Activated naive CD4-positive, alpha-beta T cell treated with anti-CD3 and anti-CD28 coated beads, Interleukin-2, amount 10 ng/mL, durations not matched to agents 7 days and 5 days (primary cell): Measurements from ENCODE around the gene KCNJ6.
A peak's percentile ranks its signal among the peaks of the same experiment; 100 is the strongest.
"Not testable (repeated sequence)": the region's sequence is repeated elsewhere in the genome, so short reads cannot be mapped to it uniquely, and the experiment has no call there.

Experiments used
- CTCF ChIA-PET: fragments of 350-600 bp; sonication (Branson Sonifier 250); formaldehyde crosslinking; loops from one replicate; lab custom pipeline; 2021; ENCODE audit warnings: antibody characterized with exemption; lab: Charles Lee
- DNase-seq: peaks from one replicate; pipeline ENCODE4 v3.0.0-alpha.2; 2020
- H3K27ac Mint-ChIP-seq: one replicate; pipeline ENCODE4 v1.8.0; 2021; ENCODE audit warnings: mild to moderate bottlenecking, moderate library complexity, mixed read lengths
- H3K27me3 Mint-ChIP-seq: one replicate; pipeline ENCODE4 v1.8.0; 2021; ENCODE audit warnings: mild to moderate bottlenecking, mixed read lengths
- H3K36me3 Mint-ChIP-seq: one replicate; pipeline ENCODE4 v1.8.0; 2021; ENCODE audit warnings: mixed read lengths
- H3K4me1 Mint-ChIP-seq: one replicate; pipeline ENCODE4 v1.8.0; 2021; ENCODE audit warnings: mixed read lengths
- H3K4me3 Mint-ChIP-seq: one replicate; pipeline ENCODE4 v1.8.0; 2021; ENCODE audit warnings: mild to moderate bottlenecking, moderate library complexity, mixed read lengths
- H3K9me3 Mint-ChIP-seq: one replicate; pipeline ENCODE4 v1.8.0; 2021; ENCODE audit warnings: mixed read lengths

Gene KCNJ6

GRCh38 chr21:37580666-37581065 is 335.6 kb downstream of the KCNJ6 start:
- CTCF ChIA-PET: no interaction called here
- DNase-seq: no peak
- Mint-ChIP-seq H3K27me3 (peaks cover 22% of the 10 kb centered on the region), H3K4me3 (no peak overlapping the region), H3K9me3 (peaks cover 15% of the 10 kb centered on the region), H3K36me3 (peaks cover 2% of the 10 kb centered on the region), H3K27ac (no peak overlapping the region), H3K4me1 (no peaks in the 10 kb centered on the region)

DNA sequence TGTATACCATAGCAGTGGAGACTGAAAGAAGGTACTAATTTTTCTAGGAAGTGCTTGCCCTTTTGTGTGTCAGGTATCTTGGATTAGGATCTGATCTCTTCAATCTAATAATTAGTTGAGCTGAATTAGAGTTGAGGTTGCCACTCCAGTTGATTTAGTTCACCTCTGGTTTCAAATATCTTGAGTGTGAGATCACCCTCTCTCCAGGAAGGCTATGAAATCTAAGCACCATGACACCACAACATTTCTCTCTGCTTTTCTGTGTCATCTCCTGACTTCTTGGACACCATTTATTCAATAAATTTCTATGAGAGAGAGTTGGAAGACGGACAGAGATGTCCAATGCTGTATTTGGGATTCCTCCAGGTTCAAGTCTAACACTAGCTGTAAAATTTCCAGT is 336.9 kb downstream of the KCNJ6 start:
- Mint-ChIP-seq H3K36me3 (peaks cover 2% of the 10 kb centered on the region), H3K4me1 (no peaks in the 10 kb centered on the region), H3K4me3 (no peak overlapping the region), H3K27me3 (peaks cover 33% of the 10 kb centered on the region), H3K9me3 (peaks cover 15% of the 10 kb centered on the region), H3K27ac (no peak overlapping the region)
- CTCF ChIA-PET: no interaction called here
- no peak for DNase-seq

GRCh38 chr21:37578471-37579126 is 337.7 kb downstream of the KCNJ6 start:
- CTCF ChIA-PET: no interaction called here
- no peak overlapping the region for H3K27ac Mint-ChIP-seq
- no peak overlapping the region for H3K4me3 Mint-ChIP-seq
- H3K4me1 Mint-ChIP-seq: no peaks in the 10 kb centered on the region
- H3K36me3 Mint-ChIP-seq: peaks cover 2% of the 10 kb centered on the region
- no peak for DNase-seq
- H3K9me3 Mint-ChIP-seq: peaks cover 15% of the 10 kb centered on the region
- H3K27me3 Mint-ChIP-seq: peaks cover 37% of the 10 kb centered on the region

DNA sequence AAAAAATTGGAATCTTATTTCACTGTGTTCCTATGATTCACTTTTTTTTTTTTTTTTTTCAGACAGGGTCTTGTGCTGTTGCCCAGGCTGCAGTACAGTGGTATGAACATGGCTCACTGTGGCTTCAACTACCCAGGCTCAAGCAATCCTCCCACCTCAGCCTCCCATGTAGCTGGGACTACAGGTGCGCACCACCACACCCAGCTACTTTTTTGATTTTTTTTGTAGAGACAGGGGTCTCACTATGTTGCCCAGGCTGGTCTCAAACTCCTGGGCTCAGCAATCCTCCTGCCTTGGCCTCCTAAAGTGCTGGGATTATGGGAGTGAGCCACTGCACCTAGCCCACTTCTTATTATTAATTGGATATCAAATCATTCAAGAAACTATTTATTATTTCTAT is 339.3 kb downstream of the KCNJ6 start:
- H3K4me3 Mint-ChIP-seq, CTCF ChIA-PET: not testable (repeated sequence)

DNA sequence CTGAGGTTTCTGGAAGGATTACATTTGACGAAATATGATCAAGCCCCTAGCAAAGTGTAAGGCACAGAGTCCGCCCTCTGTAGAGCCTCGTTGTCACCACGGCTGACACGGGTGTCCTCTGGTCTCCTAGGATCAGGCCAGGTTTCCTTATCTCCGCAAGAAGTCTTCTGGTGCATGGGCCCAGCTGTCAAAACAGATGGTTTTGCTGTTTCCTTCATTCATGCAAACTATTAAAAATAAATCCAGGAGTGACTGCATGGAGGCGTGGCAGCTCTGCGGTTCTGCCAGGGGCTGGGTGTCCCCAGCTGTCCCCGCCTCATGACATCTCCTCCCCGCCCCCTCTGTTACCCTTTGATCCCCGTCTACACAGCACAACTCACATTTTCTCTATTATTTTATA is 340.7 kb downstream of the KCNJ6 start:
- H3K4me1 Mint-ChIP-seq: no peaks in the 10 kb centered on the region
- CTCF ChIA-PET: interaction anchor here (0.7 kb wide), 1 partner anchor 11 kb away, joined by 3 read pairs; no protein-coding TSS in a partner anchor
- H3K36me3 Mint-ChIP-seq: peaks cover 2% of the 10 kb centered on the region
- DNase-seq: no peak
- no peak overlapping the region for H3K27ac Mint-ChIP-seq
- H3K9me3 Mint-ChIP-seq: peaks cover 15% of the 10 kb centered on the region
- peaks cover 22% of the 10 kb centered on the region for H3K27me3 Mint-ChIP-seq
- no peak overlapping the region for H3K4me3 Mint-ChIP-seq

More for the DNA sequence above, 339.3 kb downstream of the KCNJ6 start:
- DNase-seq, H3K4me1 Mint-ChIP-seq, H3K27ac Mint-ChIP-seq, H3K36me3 Mint-ChIP-seq: not testable (repeated sequence)
- peaks cover 15% of the 10 kb centered on the region for H3K9me3 Mint-ChIP-seq
- peaks cover 32% of the 10 kb centered on the region for H3K27me3 Mint-ChIP-seq

DNA sequence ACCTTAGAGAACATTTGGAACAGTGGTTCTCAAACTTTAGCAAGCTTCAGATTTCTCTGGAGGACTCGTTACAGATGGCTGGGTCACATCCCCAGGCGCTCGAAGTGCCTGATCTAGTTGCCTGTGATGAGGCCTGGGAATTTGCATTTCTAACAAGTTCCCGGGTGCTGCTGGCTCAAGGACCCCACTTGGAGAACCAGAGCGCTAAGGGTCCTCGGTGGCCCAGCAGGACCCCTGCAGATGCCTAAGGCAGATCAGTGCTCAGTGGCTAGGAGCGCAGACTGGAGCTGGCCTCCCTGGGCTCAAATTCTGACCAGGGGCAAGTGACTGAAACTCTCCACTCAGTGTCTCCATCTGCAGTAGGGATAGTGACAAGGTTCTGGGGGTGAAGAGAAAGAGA is 341.5 kb downstream of the KCNJ6 start:
- no peaks in the 10 kb centered on the region for H3K4me1 Mint-ChIP-seq
- H3K27me3 Mint-ChIP-seq: peaks cover 25% of the 10 kb centered on the region
- CTCF ChIA-PET: interaction anchor here (1.2 kb wide), 1 partner anchor 11 kb away, joined by 7 read pairs; no protein-coding TSS in a partner anchor
- peaks cover 15% of the 10 kb centered on the region for H3K9me3 Mint-ChIP-seq
- no peak overlapping the region for H3K4me3 Mint-ChIP-seq
- no peak for DNase-seq
- peaks cover 2% of the 10 kb centered on the region for H3K36me3 Mint-ChIP-seq
- no peak overlapping the region for H3K27ac Mint-ChIP-seq

GRCh38 chr21:37574316-37574715 is 341.9 kb downstream of the KCNJ6 start:
- peaks cover 2% of the 10 kb centered on the region for H3K36me3 Mint-ChIP-seq
- CTCF ChIA-PET: interaction anchor here (1.2 kb wide), 1 partner anchor 10 kb away, joined by 7 read pairs; no protein-coding TSS in a partner anchor
- DNase-seq: no peak
- H3K27ac Mint-ChIP-seq: no peak overlapping the region
- peaks cover 25% of the 10 kb centered on the region for H3K27me3 Mint-ChIP-seq
- H3K4me3 Mint-ChIP-seq: no peak overlapping the region
- H3K4me1 Mint-ChIP-seq: no peaks in the 10 kb centered on the region
- peaks cover 13% of the 10 kb centered on the region for H3K9me3 Mint-ChIP-seq

DNA sequence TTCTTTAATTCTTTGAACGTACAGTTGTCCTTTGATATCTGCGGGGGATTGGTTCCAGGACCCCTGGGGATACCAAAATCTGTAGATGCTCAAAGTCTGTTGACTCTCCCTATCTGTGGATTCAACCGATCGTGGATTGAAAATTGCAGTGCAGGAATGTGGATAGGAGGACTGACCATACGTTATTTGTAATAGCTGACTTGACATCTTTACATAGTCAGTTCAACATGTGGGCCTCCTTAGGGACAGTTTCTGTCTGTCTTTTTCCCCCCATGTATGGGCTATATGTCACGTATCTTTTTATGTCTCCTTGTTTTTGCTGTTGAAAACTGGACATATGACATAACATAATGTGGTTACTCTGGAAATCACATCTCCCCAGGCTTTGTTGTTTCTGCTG is 344.8 kb downstream of the KCNJ6 start:
- CTCF ChIA-PET: interaction anchor here (0.7 kb wide), 1 partner anchor 63 kb away, joined by 3 read pairs; no protein-coding TSS in a partner anchor
- H3K27me3 Mint-ChIP-seq: peaks cover 25% of the 10 kb centered on the region
- DNase-seq: no peak
- no peaks in the 10 kb centered on the region for H3K36me3 Mint-ChIP-seq
- H3K27ac Mint-ChIP-seq: no peak overlapping the region
- no peaks in the 10 kb centered on the region for H3K4me1 Mint-ChIP-seq
- H3K9me3 Mint-ChIP-seq: no peaks in the 10 kb centered on the region
- H3K4me3 Mint-ChIP-seq: no peak overlapping the region

DNA sequence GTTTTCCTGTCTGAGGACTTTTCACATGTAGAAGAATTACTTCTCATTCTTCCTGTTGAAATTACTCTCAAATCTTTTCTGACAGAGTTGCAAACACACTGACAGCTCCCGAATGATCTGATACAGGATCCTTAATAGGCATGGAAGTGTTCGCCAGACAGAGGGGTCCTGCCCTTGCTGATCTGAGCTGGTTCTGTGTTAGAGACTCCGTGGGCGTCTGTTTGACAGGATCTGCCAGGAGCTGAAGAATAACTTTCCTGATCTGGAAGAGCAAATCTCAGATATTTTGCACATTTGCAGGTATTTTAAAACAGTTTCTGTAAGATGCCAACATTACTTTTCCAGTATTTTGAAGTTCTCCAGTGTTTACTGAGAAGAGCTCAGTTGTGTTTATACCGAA is 347.3 kb downstream of the KCNJ6 start:
- Mint-ChIP-seq H3K4me1 (peaks cover 18% of the 10 kb centered on the region), H3K9me3 (no peaks in the 10 kb centered on the region), H3K4me3 (no peak overlapping the region), H3K27me3 (peaks cover 19% of the 10 kb centered on the region), H3K36me3 (no peaks in the 10 kb centered on the region), H3K27ac (no peak overlapping the region)
- no peak for DNase-seq
- CTCF ChIA-PET: no interaction called here

- CTCF ChIA-PET: no interaction called here
- Mint-ChIP-seq H3K36me3 (no peaks in the 10 kb centered on the region), H3K27ac (no peak overlapping the region), H3K27me3 (peaks cover 15% of the 10 kb centered on the region), H3K9me3 (no peaks in the 10 kb centered on the region), H3K4me3 (no peak overlapping the region), H3K4me1 (peaks cover 19% of the 10 kb centered on the region)
- DNase-seq: no peak
Measured at GRCh38 chr21:37568415-37568814, 347.8 kb downstream of the KCNJ6 start.

GRCh38 chr21:37566790-37567615 is 349.3 kb downstream of the KCNJ6 start:
- no peak for DNase-seq
- Mint-ChIP-seq H3K27me3 (peaks cover 15% of the 10 kb centered on the region), H3K36me3 (no peaks in the 10 kb centered on the region), H3K4me3 (no peak overlapping the region), H3K4me1 (peaks cover 32% of the 10 kb centered on the region), H3K27ac (no peak overlapping the region), H3K9me3 (no peaks in the 10 kb centered on the region)
- CTCF ChIA-PET: interaction anchor here (0.7 kb wide), 1 partner anchor 584 kb away, joined by 4 read pairs; no protein-coding TSS in a partner anchor

DNA sequence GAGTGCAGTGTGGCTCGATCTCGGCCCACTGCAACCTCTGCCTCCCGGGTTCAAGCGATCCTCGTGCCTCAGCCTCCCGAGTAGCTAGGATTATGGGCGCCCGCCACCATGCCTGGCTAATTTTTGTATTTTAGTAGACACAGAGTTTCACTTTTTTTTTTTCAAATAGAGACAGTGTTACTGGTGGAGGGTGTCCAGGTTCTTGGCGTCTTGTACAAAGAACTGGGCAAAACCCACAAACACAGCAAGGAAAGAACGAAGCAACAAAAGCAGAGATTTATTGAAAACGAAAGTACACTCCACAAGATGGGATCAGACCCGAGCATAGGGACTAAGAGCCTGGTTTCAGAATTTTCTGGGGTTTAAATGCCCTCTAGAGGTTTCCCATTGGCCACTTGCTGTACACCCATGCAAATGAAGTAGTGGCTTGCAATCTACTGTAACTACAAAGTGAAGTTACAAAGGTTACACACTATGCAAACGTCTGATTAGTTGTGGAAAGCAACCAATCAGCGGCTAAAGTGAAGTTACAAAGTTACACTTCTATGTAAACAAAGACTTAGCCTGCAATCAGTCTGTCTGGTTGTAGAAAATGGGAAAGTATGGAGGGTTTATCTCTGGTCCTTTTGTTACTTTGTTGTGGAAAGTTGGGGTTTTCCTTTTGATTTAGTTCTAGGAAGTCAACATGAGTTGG is 350.6 kb downstream of the KCNJ6 start:
- Mint-ChIP-seq H3K9me3 (no peaks in the 10 kb centered on the region), H3K27ac (peak overlapping the region; percentile 55), H3K27me3 (peaks cover 18% of the 10 kb centered on the region), H3K36me3 (no peaks in the 10 kb centered on the region), H3K4me3 (no peak overlapping the region), H3K4me1 (peaks cover 34% of the 10 kb centered on the region)
- no peak for DNase-seq
- CTCF ChIA-PET: no interaction called here

DNA sequence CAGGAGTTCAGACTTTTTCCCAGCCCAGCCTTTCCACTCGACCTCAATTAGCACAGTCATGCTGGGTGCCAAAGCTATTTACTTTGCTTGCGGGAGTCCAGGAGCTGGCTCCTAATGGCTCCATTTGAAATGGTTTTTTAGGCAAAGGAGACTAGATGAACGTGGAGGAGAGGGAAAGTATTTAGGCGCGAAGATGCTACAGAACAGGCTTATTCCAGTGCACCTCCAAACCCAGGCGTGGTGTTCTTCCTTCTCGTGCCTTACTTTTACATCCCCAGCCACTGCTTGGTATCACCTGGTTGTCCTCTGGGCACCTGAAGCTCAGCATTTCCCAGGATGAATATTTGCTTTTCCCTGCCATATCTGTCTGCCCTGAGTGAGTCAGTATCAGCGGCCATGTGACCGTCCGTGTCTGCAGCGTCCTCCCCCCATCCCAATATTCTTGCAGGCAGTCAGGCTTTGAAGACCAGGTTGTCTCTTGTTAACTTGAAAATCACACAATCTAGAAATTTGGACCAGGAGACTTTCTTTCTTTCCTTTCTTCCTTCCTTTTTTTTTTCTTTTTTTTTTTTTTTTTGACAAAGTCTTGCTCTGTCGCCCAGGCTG is 351.2 kb downstream of the KCNJ6 start:
- peaks cover 15% of the 10 kb centered on the region for H3K27me3 Mint-ChIP-seq
- H3K36me3 Mint-ChIP-seq: no peaks in the 10 kb centered on the region
- CTCF ChIA-PET: interaction anchor here (1.0 to 1.8 kb wide), 5 partner anchors 10 to 483 kb away, joined by 3 to 7 read pairs (median 3); no protein-coding TSS in a partner anchor
- H3K9me3 Mint-ChIP-seq: no peaks in the 10 kb centered on the region
- peak overlapping the region; percentile 86 for H3K4me3 Mint-ChIP-seq
- H3K4me1 Mint-ChIP-seq: peaks cover 34% of the 10 kb centered on the region
- peak overlapping the region; percentile 99 for H3K27ac Mint-ChIP-seq
- no peak for DNase-seq
